Right forelimb (tissue), 1 donor: ENCODE results near the gene AIPL1.
A peak's percentile ranks its signal among the peaks of the same experiment; 100 is the strongest.

Experiments used
- DNase-seq: peaks from one replicate; pipeline ENCODE4 v3.0.0-alpha.2; 2018

AIPL1 gene

GRCh38 chr17:6465206-6466003 is 30.5 kb upstream of the AIPL1 start:
- no peak for DNase-seq

GRCh38 chr17:6464446-6465041 is 29.6 kb upstream of the AIPL1 start:
- DNase-seq, result no peak

DNA sequence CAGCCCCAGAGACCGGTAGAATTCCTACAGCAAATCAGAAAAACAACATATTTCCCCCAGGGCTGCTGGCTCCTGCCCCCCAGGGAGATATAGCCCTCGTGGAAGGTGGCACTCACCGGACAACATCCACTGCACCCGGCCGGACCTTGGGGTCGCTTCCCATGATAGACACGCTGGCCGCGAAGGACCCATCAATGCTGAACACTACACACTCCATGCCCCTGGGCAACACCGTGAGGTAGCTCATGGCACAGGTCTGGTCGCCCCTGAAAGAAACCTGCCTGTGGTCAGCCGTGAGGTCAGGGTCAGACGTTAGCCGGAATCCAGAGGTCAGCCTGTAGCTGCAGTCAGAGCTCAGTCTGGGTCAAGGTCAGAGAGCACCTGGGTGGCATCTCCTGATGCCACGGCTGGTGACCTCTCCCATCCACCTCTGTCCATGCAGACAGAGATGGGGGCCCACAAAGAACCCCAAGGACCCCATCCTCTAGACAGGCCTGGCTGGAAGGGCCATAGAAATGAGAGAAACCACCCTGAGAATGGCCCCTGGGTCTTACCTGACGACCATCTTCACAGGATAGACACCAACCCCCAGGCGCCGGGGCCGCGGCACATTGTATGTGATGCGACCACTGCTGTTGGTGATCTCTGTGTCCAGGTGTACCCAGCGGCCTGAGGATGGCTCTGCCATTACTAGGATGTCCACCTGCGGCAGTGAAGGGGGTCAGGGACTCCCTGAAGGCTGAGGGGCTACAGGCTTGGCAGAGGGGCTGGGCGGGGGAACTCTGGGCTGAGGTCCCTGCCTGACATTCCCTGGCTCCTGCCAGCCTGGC is 28.9 kb upstream of the AIPL1 start:
- no peak for DNase-seq

GRCh38 chr17:6462692-6463091 is 27.8 kb upstream of the AIPL1 start:
- DNase-seq, result no peak

GRCh38 chr17:6461792-6462524 is 27.0 kb upstream of the AIPL1 start:
- DNase-seq, result no peak

GRCh38 chr17:6461246-6461645 is 26.3 kb upstream of the AIPL1 start:
- no peak for DNase-seq

DNA sequence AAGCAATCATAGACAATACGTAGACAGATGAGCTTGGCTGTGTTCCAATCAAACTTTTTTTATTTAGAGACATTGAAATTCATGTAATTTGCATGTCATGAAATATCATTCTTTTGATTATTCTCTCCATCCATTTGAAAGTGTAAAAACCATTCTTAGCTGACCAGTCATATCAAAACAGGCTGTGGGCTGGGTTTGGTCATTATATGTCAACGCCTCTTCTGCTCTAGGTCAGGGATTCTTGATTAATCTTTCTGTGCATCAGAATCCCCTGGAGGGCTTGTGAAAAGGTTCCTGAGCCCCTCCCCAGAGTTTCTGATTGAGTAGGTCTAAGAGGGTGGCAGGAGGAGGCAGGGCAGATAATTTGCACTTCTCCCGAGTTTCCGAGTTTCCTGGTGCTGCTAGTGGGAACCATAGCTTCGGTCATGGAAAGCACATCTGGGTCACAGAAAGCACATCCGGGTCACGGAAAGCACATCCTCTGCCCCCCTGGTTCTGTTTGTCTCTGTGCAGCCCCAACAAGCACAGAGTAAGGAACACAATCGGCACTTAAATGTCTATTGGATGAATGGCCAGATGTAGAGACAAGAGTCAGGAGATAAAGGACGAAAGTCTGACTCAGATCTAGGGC is 25.7 kb upstream of the AIPL1 start:
- DNase-seq, result no peak

GRCh38 chr17:6458460-6458950 is 23.6 kb upstream of the AIPL1 start:
- DNase-seq, result no peak

- DNase-seq, result no peak
Measured at GRCh38 chr17:6457688-6458459, 23.0 kb upstream of the AIPL1 start.

DNA sequence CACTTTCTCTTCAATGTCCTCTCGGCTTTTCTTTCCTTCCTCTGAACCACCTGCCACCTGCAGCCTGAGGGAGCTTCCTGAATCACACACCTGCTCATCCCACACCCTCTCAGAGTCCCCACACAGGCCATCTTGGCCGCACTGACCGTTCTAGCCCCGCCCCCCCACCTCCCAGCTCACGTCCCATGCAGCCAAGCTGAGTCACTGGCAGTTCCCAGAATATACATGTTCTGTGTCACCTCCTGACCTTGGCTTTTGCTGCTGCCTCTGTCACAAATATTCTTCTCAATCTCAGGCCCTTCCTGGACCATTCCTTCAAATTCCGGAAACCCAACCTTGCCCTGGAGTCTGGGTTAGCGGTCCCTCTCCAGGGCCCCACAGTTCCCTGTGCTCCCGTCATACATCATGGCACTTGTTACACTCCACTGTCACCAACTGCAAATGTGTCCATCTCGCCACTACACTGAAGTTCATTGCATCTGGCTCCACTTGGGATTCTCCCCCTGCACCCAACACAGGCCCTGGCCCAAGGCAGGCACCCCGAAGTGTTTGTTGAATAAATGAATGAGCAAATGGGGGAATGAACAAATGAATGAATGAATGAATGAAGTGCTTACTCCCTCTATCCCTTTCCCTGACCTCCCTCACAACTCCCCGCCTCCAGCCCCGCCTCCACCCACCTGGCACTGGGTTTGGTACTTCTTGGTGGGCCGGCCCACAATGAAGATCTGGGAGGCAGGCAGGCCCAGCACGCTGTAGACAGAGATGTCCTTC is 22.2 kb upstream of the AIPL1 start:
- no peak for DNase-seq

- DNase-seq, result no peak
Measured at GRCh38 chr17:6456321-6456720, 21.4 kb upstream of the AIPL1 start.

DNA sequence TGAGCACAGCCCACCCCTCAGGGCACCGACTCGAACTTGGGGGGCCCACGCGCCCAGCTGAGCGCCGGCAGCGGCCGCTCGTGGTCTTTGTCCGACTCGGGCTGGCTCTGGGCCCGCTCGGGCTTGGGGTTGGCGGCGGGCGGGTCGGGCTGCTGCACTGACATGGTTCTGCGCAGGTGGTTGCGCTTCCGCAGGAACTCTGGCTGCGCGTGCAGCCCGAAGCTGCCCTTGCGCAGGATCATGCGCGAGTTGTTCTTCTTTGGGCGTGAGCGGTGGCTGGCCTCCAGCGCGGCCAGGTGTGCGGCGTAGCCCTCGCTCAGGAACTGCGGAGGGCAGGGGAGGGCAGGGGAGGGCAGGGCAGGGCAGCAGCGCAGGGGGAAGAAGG is 20.4 kb upstream of the AIPL1 start:
- peak; percentile 60 for DNase-seq

- no peak for DNase-seq
Measured at GRCh38 chr17:6454495-6455320, 19.8 kb upstream of the AIPL1 start.

GRCh38 chr17:6453279-6454024 is 18.5 kb upstream of the AIPL1 start:
- DNase-seq, result no peak

GRCh38 chr17:6452471-6453266 is 17.7 kb upstream of the AIPL1 start:
- no peak for DNase-seq

GRCh38 chr17:6450926-6451832 is 16.3 kb upstream of the AIPL1 start:
- no peak for DNase-seq

GRCh38 chr17:6449307-6449706 is 14.4 kb upstream of the AIPL1 start:
- no peak for DNase-seq
